CD14-positive monocyte (primary cell): Measurements from ENCODE around the gene IYD. TPM values are rescaled to one million over a fixed set of nuclear protein-coding genes. Genes with fewer than 3 reads are reported as not detected.

ENCODE experiments used
- DNase-seq, 3 donors: peaks; one replicate each; pipeline ENCODE4 v3.0.0-alpha.2; 2011 to 2022
- H2AFZ ChIP-seq: 2 replicates; pipeline ENCODE4 v1.6.0; 2012; ENCODE audit warnings: mild to moderate bottlenecking, low read depth, low read length, inconsistent platforms; ENCODE audit not compliant: insufficient read depth, poor library complexity, severe bottlenecking
- H3K27ac ChIP-seq, 2 donors: 1 replicate in 1 of 2; 2 replicates in 1 of 2; pipeline ENCODE4 v1.5.1; 2012 to 2013; ENCODE audit warnings: low read length in 2 of 2, control low read depth in 1 of 2, inconsistent platforms in 1 of 2, low read depth in 1 of 2, mild to moderate bottlenecking in 1 of 2
- H3K27me3 ChIP-seq, 2 donors: one replicate each; pipeline versions ENCODE4 v1.6.0 to v1.6.1; 2011 to 2013; ENCODE audit warnings: low read length in 2 of 2; ENCODE audit not compliant: control insufficient read depth in 2 of 2, insufficient read depth in 2 of 2
- H3K36me3 ChIP-seq, 2 donors: replicated peaks in 1 of 2; 1 replicate in 1 of 2; 2 replicates in 1 of 2; pipeline versions ENCODE4 v1.5.1 to v1.6.1; 2012 to 2013; ENCODE audit warnings: low read length in 2 of 2, control low read depth in 1 of 2, inconsistent platforms in 1 of 2, mild to moderate bottlenecking in 1 of 2; ENCODE audit not compliant: insufficient read depth in 2 of 2, control insufficient read depth in 1 of 2
- H3K4me1 ChIP-seq, 2 donors: 1 replicate in 1 of 2; 2 replicates in 1 of 2; pipeline versions ENCODE4 v1.5.1 to v1.6.1; 2012 to 2013; ENCODE audit warnings: low read length in 2 of 2, control low read depth in 1 of 2, inconsistent platforms in 1 of 2, mild to moderate bottlenecking in 1 of 2, moderate library complexity in 1 of 2; ENCODE audit not compliant: insufficient read depth in 2 of 2, control insufficient read depth in 1 of 2
- H3K4me2 ChIP-seq: replicated peaks from 2 replicates; pipeline ENCODE3; 2012; ENCODE audit warnings: low read length, moderate library complexity, mild to moderate bottlenecking; ENCODE audit not compliant: poor library complexity, severe bottlenecking; ENCODE audit errors: extremely low read depth
- H3K4me3 ChIP-seq, 3 experiments: fragments of 200-600 bp in 1 of 3; sonication (generic) in 1 of 3; replicated peaks in 1 of 3; 1 replicate in 2 of 3; 2 replicates in 1 of 3; pipeline ENCODE4 v1.5.1; 2011 to 2013; ENCODE audit warnings: low read length in 3 of 3, mild to moderate bottlenecking in 3 of 3, control low read depth in 2 of 3, low read depth in 2 of 3, inconsistent platforms in 1 of 3, moderate library complexity in 1 of 3
- H3K79me2 ChIP-seq: 2 replicates; pipeline ENCODE4 v1.6.0; 2012; ENCODE audit warnings: mild to moderate bottlenecking, control low read depth, inconsistent platforms, low read length, moderate library complexity; ENCODE audit not compliant: insufficient read depth
- H3K9ac ChIP-seq: 2 replicates; pipeline ENCODE4 v1.6.0; 2017; ENCODE audit warnings: low read length, mild to moderate bottlenecking; ENCODE audit not compliant: insufficient read depth, poor library complexity, severe bottlenecking
- H3K9me3 ChIP-seq, 2 donors: replicated peaks in 1 of 2; 1 replicate in 1 of 2; 2 replicates in 1 of 2; pipeline versions ENCODE4 v1.5.1 to v1.6.1; 2012 to 2013; ENCODE audit warnings: low read length in 2 of 2, control low read depth in 1 of 2; ENCODE audit not compliant: control insufficient read depth in 1 of 2, insufficient read depth in 1 of 2
- H4K20me1 ChIP-seq: 2 replicates; pipeline ENCODE4 v1.6.0; 2012; ENCODE audit warnings: mild to moderate bottlenecking, low read length, control low read depth, moderate library complexity; ENCODE audit not compliant: insufficient read depth
- H3K27ac Mint-ChIP-seq, 7 donors: one replicate each; pipeline ENCODE4 v1.8.0; 2020; ENCODE audit warnings: mild to moderate bottlenecking in 7 of 7, mixed read lengths in 7 of 7, moderate library complexity in 6 of 7, inconsistent platforms in 2 of 7
- H3K27me3 Mint-ChIP-seq, 3 donors: one replicate each; pipeline ENCODE4 v1.8.0; 2021 to 2022; ENCODE audit warnings: low read depth in 3 of 3, mild to moderate bottlenecking in 3 of 3, mixed read lengths in 3 of 3, moderate library complexity in 3 of 3, inconsistent platforms in 1 of 3
- H3K36me3 Mint-ChIP-seq, 2 donors: one replicate each; pipeline ENCODE4 v1.8.0; 2020; ENCODE audit warnings: mixed read lengths in 2 of 2, inconsistent platforms in 1 of 2, mild to moderate bottlenecking in 1 of 2
- H3K4me1 Mint-ChIP-seq: one replicate; pipeline ENCODE4 v1.8.0; 2020; ENCODE audit warnings: mild to moderate bottlenecking, mixed read lengths
- H3K4me3 Mint-ChIP-seq, 2 donors: one replicate each; pipeline ENCODE4 v1.8.0; 2020; ENCODE audit warnings: mild to moderate bottlenecking in 2 of 2, mixed read lengths in 2 of 2, moderate library complexity in 1 of 2
- H3K9me3 Mint-ChIP-seq, 7 donors: one replicate each; pipeline ENCODE4 v1.8.0; 2020 to 2022; ENCODE audit warnings: mixed read lengths in 7 of 7, mild to moderate bottlenecking in 6 of 7, moderate library complexity in 6 of 7, inconsistent platforms in 2 of 7
- CTCF ChIP-seq: fragments of 200-600 bp; IDR thresholded peaks from one replicate; pipeline ENCODE4 v1.8.0; 2022; ENCODE audit warnings: antibody characterized with exemption, mild to moderate bottlenecking
- WGBS: methylation state at CpG from one replicate; pipeline ENCODE4 v1.1.5; 2013; ENCODE audit warnings: missing lambda C conversion rate; ENCODE audit not compliant: insufficient coverage; 5-methylcytosine and 5-hydroxymethylcytosine counted together
- intact Hi-C, 2 donors: fragments of 100-400 bp; cut with micrococcal nuclease; formaldehyde crosslinking; loops; one replicate each; pipeline versions ENCODE4 v1.15.0 to v1.15.1; 2023
- polyA plus RNA-seq, 3 donors: library from polyadenylated mRNA; depleted of rRNA in 1 of 3; unstranded in 2 of 3; stranded (reverse) in 1 of 3; fragments of 300-500 nt in 2 of 3; fragments of >200 nt in 1 of 3; fragmentation: Illumina TruSeq in 2 of 3; gene quantifications; 1 replicate in 2 of 3; 2 replicates in 1 of 3; pipeline ENCODE4 v1.2.3, GENCODE V29; 2012 to 2021

IYD gene
- polyA plus RNA-seq, 3 donors: not detected

- WGBS: 86% methylated on average over 3 of the region's 5 CpGs
- no peaks in the 10 kb centered on the region for H3K36me3 Mint-ChIP-seq
- H3K27ac Mint-ChIP-seq: no peak overlapping the region
- Histone ChIP-seq H3K4me3 (no peak overlapping the region), H4K20me1 (no peaks in the 10 kb centered on the region), H3K4me2 (no peak overlapping the region), H3K4me1 (no peaks in the 10 kb centered on the region), H3K9ac (no peak overlapping the region), H3K79me2 (no peaks in the 10 kb centered on the region), H3K27me3 (no peaks in the 10 kb centered on the region), H3K27ac (no peak overlapping the region), H2AFZ (no peak overlapping the region), H3K36me3 (no peaks in the 10 kb centered on the region), H3K9me3 (no peaks in the 10 kb centered on the region)
- intact Hi-C loops: no loop called here
- no peak for DNase-seq
- no peak overlapping the region for H3K4me3 Mint-ChIP-seq
- no peaks in the 10 kb centered on the region for H3K9me3 Mint-ChIP-seq
- peaks cover 4 to 14% (median 7%) of the 10 kb centered on the region in 3 donors for H3K27me3 Mint-ChIP-seq
- no peak for TF ChIP-seq CTCF
- H3K4me1 Mint-ChIP-seq: no peaks in the 10 kb centered on the region
These were observed 43.6 kb upstream of the IYD start for GRCh38 chr6:150325066-150325772.

GRCh38 chr6:150327117-150327774 lies 41.6 kb upstream of the IYD start:
- H3K27me3 Mint-ChIP-seq: peaks cover 4 to 8% (median 7%) of the 10 kb centered on the region in 3 donors
- Histone ChIP-seq H3K27me3 (no peaks in the 10 kb centered on the region), H4K20me1 (no peaks in the 10 kb centered on the region), H3K4me3 (no peak overlapping the region), H3K9ac (no peak overlapping the region), H3K4me2 (no peak overlapping the region), H3K4me1 (no peaks in the 10 kb centered on the region), H3K9me3 (no peaks in the 10 kb centered on the region), H3K36me3 (no peaks in the 10 kb centered on the region), H3K79me2 (no peaks in the 10 kb centered on the region), H3K27ac (no peak overlapping the region), H2AFZ (no peak overlapping the region)
- no peaks in the 10 kb centered on the region for H3K36me3 Mint-ChIP-seq
- TF ChIP-seq CTCF: no peak
- intact Hi-C loops: no loop called here
- no peaks in the 10 kb centered on the region for H3K9me3 Mint-ChIP-seq
- no peak overlapping the region for H3K4me3 Mint-ChIP-seq
- peak overlapping the region in 1 of 7 donors; percentile 51 for H3K27ac Mint-ChIP-seq
- DNase-seq: no peak
- 79% methylated on average over 5 of the region's 5 CpGs for WGBS
- H3K4me1 Mint-ChIP-seq: no peaks in the 10 kb centered on the region
